HG03135 (cell line): ENCODE measurements around the gene IFT43.
A peak's percentile ranks its signal among the peaks of the same experiment; 100 is the strongest.

Experiments
- ATAC-seq: cut with Tn5 transposase; IDR thresholded peaks from one replicate; pipeline ENCODE4 v1.9.1; 2021; ENCODE audit warnings: mild to moderate bottlenecking, moderate library complexity; ENCODE audit not compliant: unreplicated experiment

The IFT43 gene

DNA sequence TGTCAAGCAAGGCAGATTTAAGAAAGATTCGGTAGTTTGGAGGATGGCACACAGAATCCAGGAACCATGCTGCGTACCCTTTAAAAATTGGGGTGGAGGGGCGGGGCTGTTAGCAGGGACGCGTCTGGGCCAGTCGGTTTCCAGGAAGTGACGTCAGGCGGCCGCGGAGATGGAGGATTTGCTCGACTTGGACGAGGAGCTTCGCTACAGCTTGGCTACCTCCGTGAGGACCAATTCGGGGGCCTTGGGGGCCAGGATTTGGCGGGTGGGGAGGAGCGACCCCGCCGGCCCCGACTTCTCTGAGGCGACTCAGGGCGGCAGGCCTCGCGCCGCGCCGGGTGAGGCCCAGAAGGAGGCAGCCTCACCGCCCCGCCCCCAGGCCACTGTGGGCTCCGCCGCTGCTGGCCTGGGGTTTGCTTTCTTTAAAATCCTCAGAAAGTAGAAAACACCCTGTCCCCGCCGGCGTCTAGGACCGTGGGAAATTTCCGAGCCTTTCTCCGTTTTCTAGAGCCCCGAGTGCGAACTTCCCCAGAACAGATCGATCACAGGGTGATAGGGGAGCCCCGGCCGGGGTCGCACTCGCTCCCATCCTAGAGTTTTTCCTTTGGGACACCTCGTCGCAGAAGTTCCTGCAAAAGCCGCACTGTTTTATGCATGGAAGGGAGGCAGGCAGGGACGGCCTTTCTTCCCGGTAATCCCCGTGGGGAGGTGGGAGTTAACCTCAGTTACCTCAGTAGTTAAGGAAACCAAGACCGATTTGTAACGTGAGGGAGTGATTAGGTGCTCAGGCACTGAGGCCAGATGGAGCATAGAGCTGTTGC lies at the start of gene IFT43:
IFT43 (plus strand) TSS at position 146 of the 821 bp plus-strand sequence; CDS start at position 170, 24 bp downstream.
- peak; percentile 64 for ATAC-seq

DNA sequence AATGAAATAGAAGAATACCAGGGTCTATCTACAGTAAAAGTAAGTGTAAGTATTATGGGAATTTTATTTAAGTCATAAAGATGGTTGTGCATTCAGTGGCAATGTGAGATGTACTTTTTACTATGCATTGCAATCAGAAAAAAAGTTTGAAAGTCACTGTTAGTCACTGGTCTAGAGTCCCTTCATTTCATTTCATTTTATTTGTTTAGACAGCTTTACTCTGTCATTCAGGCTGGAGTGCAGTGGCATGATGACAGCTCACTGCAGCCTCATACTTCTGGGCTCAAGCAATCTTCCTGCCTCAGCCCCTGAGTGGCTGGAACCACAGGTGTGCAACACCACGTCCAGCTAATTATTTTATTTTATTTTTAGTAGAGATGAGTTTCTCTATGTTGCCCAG lies 46.4 kb upstream of the IFT43 start:
- ATAC-seq = no peak

DNA sequence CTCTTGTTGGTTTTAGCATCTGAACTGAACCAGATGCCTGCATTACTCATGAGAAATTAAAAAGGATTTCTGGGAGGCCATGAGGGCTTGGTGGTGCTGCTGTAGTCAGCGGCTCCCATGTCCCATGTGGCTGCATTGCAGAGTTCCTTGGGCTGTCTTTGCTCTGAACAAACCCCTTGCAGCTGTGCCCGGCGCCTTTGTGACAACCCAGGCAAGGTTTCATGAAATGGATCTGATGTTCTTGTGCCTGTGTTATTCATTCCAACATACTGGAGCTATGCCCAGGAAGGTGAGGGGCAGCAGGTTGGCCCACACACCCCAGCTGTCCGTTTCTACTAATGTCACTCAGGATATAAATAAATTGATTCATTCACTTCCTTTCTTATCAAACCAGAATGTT lies 44.5 kb upstream of the IFT43 start:
- no peak for ATAC-seq

DNA sequence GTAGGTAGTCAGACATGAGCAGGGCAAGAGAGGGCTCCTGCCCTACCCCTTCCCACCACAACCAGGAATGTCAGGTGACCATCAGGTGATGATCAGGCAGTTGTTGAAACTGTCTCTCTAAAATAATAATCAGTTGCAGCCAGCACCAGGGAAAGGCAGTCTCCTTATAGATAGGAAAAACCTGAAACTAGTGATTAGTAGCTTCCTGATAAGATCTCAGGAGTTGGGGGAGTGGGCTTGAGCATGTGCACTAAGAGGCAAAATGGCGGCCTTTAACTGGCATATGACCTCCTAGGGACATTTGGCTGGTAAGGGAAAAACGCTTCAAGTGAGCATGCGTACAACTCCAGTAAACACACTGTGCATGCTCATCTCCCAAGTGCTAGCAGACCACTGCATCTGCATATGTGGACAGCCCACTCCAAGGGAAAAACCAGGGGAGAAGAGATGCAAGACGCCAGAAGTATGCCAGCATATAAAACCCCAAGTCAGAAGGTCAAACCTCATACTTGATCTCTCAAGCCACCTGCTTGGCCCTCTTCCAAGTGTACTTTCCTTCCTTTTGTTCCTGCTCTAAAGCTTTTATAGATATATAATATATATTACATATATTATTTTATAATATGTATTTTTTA lies 40.8 kb upstream of the IFT43 start:
- ATAC-seq = no peak

DNA sequence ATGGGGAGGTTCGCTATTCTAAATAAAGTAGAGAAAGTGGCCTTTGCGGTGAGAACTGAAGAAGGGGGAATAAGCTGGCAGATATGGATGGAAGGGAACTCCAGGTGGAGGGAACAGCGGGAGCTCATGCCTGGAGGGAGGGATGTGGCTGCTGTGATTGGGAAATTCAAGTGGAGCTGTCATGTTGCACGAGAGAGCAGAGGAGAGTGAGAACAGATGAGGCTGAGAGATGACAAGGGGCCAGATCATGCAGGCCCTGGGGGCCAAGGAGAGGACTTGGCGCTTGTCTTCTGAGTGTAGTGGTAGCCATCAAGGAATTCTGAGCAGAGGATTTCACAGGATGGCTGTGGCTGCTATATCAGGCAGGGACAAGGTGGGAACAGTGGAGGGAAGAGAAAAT lies 38.8 kb upstream of the IFT43 start:
- ATAC-seq = no peak

DNA sequence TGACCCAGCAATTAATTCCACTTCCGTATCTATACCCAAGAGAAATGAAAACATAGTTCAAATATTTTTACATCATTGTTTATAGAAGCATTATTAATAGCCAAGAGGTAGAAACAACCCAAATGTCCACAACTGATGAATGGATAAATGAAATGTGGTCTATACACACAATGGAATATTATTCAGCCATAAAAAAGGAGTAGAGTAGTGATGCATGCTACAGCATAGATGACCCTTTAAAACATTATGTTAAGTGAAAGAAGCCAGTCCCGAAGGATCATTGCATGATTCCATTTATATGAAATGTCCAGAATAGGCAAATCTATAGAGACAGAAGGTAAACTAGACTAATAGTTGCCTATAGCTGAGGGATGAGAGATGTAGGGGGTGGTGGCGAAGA lies 33.1 kb upstream of the IFT43 start:
- no peak for ATAC-seq

DNA sequence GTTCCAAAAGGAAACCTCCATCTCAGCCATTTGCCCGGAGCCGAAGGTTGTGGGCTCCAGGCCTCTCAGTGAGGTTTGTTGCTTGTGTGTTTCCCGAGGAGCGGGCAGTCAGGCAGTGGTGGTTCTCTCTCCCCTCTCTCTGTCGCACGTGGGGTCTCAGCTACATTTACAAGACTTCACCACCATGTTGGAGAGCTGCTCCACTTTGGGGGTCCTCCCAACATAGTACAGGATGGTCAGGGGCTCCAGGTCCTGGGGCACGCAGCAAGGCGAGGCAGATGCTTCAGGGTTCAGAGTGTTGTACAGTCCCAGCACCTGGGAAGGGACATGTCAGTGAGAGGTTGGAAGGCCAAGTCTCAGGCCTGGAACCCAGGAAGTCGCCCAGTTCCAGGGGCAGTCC lies 26.5 kb upstream of the IFT43 start:
- no peak for ATAC-seq

DNA sequence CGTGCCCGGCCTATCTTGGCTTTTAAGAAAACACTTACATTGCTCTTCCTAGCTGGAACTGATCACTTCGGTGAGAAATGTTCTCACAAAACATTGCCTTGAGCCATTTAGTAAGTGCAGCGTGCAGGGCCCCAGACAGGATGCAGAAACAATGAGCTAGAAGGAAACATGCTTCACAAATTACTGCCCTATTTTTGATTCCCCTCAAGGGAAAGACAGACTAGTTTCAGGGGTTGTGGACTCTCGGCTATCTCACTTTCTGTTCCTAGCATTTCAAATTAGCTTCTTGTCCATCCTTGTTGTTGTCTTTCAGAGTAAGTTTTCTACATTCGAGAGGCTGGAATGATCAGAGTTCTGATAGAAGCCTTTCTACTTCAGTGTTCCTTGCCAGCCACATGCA lies 25.3 kb upstream of the IFT43 start:
- ATAC-seq = peak; percentile 85

DNA sequence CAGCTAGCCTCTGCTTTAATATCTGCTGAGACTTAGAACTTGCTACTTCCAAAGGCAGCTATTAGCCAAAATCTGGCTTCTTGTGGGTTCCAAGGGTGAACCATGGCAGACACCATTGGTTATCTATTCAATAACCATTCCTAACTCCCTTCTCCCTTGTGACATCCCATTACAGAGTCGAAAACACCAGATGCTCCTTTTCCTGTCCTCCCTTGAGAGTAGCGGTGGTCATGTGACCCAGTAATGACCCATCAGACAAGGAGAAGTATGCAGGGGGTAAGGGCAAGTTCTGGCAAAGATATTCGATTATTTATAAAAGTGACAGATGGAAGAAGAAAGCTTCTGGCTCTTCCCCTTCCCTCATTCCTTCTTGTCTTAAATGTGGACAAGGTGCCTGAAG lies 23.9 kb upstream of the IFT43 start:
- no peak for ATAC-seq

DNA sequence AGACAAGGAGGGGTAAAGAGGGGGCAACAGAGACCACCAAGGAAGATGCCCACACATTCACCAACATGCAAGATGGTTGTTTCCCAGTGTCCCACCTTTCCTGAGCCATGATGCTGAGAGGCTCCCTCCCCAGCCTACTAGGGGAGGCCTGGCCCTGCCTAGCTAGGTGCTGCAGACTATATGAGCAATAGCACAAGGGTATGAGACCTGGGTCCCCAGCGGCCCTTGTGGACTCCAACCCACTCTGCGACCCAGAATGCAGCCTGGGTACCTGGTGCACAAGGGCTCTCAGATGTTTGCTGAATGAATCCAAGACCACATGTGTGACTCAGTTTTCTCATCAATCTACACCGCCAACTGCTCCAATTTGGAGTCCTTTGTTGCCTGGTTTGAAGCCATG lies 17.7 kb upstream of the IFT43 start:
- ATAC-seq = no peak

DNA sequence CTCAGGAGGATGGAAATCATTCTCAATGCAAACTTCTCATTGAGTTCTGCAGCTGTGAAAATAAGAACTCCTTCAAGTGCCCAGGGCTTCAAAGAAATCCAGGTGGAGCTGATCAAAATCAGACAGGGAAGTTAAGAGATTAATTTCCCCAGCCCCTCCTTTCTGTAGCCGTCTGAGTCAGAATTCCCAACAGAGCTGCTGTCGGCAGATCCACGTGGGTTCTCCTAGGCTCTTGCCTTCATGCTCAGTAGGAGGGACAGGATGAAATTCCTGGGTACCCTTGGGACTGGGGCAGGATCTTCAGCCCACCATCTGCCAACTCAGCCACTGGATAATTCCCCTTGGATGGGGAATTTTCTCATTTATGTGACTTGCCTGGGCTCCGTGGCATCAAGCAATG lies 17.1 kb upstream of the IFT43 start:
- ATAC-seq = no peak

DNA sequence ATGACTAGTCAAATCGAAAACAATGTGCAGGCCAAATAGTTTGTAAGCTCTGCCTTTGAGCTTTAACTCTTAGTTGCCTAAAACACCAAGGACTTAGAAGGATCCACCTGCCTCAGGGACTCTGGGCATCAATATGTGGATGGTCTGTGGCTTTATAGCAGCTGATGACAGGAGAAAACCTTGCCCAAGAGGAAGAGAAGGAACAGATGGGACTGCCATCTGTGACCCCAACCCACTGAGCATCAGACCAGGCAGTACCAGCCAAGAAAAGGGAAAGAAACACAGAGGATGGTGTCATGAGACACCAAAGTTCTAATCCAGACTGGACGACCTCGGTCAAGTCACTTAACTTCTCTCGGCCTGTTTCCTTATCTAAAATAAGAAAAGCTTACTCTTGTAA lies 16.4 kb upstream of the IFT43 start:
- no peak for ATAC-seq

DNA sequence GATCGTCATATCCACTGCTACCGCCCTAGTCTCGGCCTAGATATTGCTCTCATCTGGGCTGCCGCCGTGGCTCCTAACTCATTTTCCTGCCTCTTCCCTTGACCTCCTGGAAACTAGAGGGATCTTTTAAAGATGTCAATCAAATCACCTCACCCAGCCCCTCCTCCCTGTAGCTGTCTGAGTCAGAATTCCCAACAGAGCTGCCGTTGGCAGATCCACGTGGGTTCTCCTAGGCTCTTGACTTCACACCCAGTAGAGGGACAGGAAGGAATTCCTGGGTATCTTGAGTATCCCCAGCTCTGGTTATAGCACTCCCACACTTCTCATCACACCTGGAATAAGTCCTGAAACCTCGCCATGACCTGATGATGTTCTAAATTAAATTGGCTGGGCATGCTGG lies 15.7 kb upstream of the IFT43 start:
- no peak for ATAC-seq

DNA sequence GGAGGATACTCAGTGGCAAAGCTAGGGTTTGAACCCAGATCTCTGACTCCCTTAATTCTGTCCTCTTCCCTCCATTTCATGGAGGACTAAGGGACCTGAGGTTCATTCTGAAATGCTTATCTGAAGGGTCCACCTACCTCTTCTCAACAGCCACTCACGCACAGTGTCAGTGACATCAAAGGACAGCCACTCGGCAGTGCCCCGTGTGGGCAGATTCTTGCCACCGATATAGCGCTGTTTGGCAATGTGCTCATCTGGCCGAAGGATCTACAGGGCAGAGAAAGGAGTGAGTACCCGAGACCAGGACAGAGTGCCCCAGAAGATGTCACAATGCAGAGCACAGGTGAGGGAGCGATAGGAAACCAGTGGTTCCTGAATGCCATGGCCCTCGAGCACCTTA lies 14.6 kb upstream of the IFT43 start:
- no peak for ATAC-seq

DNA sequence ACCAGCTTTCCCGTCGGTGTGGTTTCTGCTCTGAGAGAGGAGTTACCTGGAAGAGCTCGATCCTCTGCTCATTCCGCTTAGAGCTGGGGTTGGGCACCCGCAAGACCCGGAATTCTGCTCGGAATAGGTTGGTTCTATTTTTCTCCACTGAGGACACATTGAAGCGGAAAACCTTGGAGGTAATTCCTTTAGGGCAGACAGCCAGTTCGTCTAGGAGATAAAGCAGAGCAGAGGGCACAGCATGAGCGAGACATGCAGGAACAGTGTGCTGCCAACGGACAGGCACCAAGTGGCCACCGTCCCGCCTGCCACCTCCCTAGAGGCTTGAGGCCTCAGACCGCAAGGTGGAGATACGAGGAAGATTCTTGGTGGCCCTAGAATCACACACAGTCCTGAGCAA lies 14.1 kb upstream of the IFT43 start:
- no peak for ATAC-seq

DNA sequence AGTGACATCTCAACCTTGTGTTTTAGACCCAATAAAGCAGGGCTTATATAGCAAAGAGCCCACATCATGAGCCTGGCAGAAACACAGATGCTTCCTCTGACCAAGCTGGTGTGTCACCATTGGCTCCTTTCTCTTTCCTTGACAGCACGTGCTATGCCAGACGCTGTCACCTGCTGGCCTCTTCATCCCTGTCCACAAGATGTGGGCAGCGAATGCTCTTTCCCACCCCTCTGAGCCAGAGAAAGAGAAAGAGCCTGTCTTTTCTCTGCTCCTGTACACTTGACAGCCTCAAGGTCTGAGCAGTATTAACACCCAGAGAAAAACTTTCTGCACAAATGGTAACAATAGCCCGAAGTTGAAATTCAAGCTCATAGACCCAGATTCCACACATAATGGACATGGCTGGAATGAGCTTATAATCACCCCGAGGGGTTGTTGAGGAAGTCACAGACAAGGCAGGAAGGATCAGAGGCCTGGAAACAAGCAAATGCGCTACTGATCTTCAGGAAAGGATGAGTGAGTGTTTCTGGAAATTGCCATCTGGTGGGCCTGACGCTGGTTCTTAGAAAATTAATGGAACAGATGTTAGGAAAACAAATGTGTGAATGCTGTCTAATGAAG lies 12.7 kb upstream of the IFT43 start:
- no peak for ATAC-seq

DNA sequence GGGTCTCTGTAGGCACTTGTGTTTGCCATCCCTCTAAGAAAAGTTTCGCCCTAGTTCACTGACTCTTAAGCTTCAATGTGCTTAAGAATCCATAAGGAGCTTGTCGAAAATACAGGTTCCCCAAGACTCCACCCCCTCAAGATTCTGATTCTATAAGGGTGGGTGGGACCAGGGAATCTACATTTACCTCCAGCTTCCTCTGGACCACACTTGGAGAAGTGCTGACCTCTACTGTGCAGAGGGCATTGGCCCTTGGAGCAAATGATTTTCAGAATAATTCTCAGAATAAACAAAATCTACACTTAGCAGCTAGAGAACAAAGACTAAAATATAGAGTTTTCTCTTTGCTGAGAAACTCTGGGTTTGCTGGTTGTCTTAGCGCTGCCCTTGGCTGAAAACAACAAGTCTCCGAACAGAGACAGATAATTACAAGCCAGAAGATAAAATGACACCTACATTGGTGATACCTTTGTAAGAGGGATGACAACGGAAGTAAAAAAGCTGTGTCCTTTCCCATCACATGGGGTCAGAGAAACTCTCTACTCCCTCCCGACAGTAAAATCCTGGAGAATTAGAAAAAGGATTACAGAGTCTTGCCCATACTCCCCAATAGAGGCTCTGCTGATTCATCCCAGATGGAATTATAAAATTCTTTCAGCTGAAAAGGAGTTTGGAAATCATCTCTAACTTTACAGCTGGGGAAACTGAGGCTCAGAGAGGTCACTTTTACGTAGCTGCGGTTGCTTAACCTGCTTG lies 8.6 kb upstream of the IFT43 start:
- ATAC-seq = no peak

DNA sequence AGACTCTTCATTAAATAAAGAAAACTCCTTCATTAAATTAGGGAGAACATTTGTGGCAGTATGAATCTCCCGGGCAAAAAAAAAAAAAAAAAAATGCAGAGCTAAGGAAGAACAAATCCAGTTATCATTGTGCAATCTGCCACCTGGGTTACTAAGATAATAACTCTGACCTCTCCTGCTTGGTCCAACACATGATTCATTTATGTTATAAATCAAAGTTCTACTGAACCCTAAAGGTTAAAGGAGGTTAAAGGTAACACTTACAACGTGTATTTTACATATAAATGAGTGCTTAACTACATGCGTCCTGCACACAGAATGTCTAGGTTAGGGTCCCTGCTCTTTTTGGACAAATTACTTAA lies 8.0 kb upstream of the IFT43 start:
- no peak for ATAC-seq

DNA sequence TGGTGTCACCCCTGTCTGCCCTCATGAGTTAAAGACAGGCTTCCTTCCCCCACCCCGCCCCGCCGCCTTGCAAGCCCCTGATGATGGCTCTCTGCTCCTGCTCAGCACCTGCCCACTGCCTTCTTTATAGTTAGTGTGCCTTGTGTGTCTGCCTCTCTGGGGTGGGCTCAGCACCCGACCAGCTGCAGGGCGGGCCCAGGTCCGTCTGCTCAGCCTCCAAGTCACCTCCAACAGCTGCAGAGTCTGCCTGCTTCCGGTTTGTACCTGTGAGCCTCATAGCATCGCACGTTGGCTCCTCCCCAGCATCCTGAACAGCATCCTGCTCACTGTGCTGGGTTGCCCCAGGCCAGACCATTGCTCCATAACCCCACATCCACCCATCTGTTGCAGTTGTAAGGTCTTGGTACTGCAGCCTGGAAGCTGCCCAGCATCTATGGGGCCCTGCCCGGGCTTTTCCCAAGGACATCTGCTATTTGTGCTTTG lies 7.3 kb upstream of the IFT43 start:
- ATAC-seq = no peak

DNA sequence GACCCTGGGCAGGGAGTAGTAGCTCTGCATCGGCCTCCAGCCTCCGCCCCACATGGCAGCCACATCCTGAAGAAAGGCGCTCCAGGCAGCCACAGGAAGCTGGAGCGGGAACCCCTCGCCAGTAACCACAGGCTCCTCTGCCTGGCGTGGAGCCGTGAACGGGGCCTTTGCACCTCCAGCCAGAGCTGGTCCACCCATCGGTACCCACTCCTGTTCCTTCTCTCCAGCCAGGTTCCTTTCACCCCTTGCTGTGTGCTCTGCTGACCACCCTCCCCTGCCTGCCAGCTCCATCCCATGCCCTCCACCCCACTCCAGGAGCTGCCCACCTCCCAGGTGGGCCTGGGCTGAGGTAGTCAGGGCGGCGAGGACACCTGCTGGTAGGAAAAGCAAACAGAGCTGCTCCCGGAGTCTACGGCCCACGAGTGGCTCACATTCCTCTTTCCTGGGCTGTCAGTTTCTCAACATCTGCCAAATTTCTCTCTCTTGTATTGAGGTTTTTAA lies 6.4 kb upstream of the IFT43 start:
- no peak for ATAC-seq
